T-helper 17 cell (primary cell): ENCODE measurements around the gene PUS3. TPM values are rescaled to one million over a fixed set of nuclear protein-coding genes. Genes with fewer than 3 reads are reported as not detected.

Source experiments
- ATAC-seq: fragments of 150-1000 bp; cut with Tn5 transposase; 2 replicates; pipeline ENCODE4 v1.10.0; 2021; ENCODE audit warnings: mild to moderate bottlenecking, moderate library complexity
- DNase-seq, 3 donors: peaks; one replicate each; pipeline versions ENCODE4 v3.0.0 to v3.0.0-alpha.2; 2020 to 2021
- H3K9me3 ChIP-seq: one replicate; pipeline ENCODE4 v1.7.0; 2013; ENCODE audit warnings: low read length, mild to moderate bottlenecking; ENCODE audit not compliant: control insufficient read depth, poor library complexity, severe bottlenecking
- H3K27ac Mint-ChIP-seq: one replicate; pipeline ENCODE4 v1.8.0; 2022; ENCODE audit warnings: mild to moderate bottlenecking, moderate library complexity, mixed read lengths
- H3K27me3 Mint-ChIP-seq: one replicate; pipeline ENCODE4 v1.8.0; 2022; ENCODE audit warnings: mixed read lengths
- H3K36me3 Mint-ChIP-seq: one replicate; pipeline ENCODE4 v1.8.0; 2022; ENCODE audit warnings: low read depth, mixed read lengths
- H3K4me1 Mint-ChIP-seq: one replicate; pipeline ENCODE4 v1.8.0; 2022; ENCODE audit warnings: mild to moderate bottlenecking, mixed read lengths
- H3K4me3 Mint-ChIP-seq: one replicate; pipeline ENCODE4 v1.8.0; 2022; ENCODE audit warnings: mild to moderate bottlenecking, moderate library complexity, mixed read lengths
- total RNA-seq, 4 donors: library from RNA in 2 of 4; stranded (reverse) in 2 of 4; gene quantifications; one replicate each; pipeline ENCODE4 v1.2.3 and lab custom pipeline; 2022 to 2026

The PUS3 gene, protein sequence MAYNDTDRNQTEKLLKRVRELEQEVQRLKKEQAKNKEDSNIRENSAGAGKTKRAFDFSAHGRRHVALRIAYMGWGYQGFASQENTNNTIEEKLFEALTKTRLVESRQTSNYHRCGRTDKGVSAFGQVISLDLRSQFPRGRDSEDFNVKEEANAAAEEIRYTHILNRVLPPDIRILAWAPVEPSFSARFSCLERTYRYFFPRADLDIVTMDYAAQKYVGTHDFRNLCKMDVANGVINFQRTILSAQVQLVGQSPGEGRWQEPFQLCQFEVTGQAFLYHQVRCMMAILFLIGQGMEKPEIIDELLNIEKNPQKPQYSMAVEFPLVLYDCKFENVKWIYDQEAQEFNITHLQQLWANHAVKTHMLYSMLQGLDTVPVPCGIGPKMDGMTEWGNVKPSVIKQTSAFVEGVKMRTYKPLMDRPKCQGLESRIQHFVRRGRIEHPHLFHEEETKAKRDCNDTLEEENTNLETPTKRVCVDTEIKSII
- total RNA-seq = 1 to 10 TPM; 3.5 to 4.1 TPM
- 8.1 to 24.9 reads per million in 2 donors for total RNA-seq (lab: John Stamatoyannopoulos, UW)

DNA sequence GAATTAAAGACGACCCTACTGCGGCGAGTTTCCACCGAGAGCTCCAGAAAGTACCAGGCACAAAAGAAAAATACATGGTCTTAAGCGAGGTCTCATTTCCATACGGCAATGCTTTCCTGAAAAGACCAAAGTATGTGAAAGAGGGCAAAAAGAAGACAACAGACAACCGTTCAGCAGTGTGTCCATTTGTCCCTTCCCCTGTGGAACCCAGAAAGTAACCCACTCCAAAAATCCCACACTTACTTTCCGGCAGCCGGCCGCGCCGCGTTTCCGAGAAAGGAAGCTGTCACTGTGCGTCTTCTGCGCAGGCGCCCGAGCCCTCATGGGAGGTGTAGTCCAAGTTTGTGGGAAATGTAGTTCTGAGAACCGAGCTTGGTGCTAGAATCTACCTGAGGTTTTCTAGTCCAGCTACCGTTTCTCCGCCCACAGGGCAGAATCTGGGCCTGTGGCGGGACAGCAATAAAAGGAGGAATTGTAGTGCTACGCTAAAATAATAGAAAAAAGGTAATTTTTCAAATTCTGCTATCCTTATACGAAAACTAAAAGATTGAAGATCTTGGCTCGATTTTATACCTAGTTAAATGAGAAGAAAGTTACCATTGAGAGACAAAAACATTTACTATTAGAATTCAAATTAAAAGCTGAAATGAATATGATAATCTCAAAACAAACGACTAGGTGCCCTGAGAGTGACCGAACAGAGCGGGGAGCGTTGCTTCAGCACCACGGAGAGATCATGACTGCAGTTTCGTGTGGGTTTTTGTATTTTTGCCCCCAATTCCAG is at the start of gene PUS3:
Gene PUS3, minus strand, starts transcription at position 280 of the 784 bp plus-strand sequence. CDS start 6,922 bp downstream, outside the sequence.
- peaks cover 24% of the 10 kb centered on the region for H3K4me1 Mint-ChIP-seq
- ATAC-seq (peak; percentile 93), DNase-seq (peak; percentile 74 to 78 (median 76))
- no peaks in the 10 kb centered on the region for H3K36me3 Mint-ChIP-seq
- H3K9me3 ChIP-seq = peaks cover 3% of the 10 kb centered on the region
- peak within 1 kb of the TSS; percentile 89 for H3K27ac Mint-ChIP-seq
- H3K27me3 Mint-ChIP-seq = peaks cover 34% of the 10 kb centered on the region
- H3K4me3 Mint-ChIP-seq = peak within 1 kb of the TSS; percentile 94

DNA sequence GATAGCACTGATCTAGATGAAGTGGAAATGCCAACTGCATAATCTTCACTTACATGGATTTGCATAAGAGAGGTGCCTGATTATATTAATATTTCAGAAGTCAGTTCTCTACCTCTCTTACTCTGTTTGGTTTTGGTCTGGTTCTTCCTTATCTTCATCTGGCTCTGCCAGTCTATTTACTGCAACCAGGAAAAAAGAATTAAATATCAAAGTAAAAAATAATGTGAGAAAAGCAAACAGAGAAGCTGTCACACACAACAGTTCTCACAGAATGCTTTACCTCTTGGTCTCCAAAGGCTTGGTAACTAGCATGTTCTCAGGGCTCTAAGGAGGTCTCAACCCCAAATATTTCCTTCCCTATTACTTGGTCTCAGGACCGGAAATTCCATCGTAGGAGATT is 49.6 kb upstream of the PUS3 start:
- no peak overlapping the region for H3K27ac Mint-ChIP-seq
- DNase-seq (no peak), ATAC-seq (no peak)
- no peaks in the 10 kb centered on the region for H3K9me3 ChIP-seq
- H3K36me3 Mint-ChIP-seq = peaks cover 3% of the 10 kb centered on the region
- H3K27me3 Mint-ChIP-seq = peaks cover 28% of the 10 kb centered on the region
- no peak overlapping the region for H3K4me3 Mint-ChIP-seq
- H3K4me1 Mint-ChIP-seq = peaks cover 6% of the 10 kb centered on the region

DNA sequence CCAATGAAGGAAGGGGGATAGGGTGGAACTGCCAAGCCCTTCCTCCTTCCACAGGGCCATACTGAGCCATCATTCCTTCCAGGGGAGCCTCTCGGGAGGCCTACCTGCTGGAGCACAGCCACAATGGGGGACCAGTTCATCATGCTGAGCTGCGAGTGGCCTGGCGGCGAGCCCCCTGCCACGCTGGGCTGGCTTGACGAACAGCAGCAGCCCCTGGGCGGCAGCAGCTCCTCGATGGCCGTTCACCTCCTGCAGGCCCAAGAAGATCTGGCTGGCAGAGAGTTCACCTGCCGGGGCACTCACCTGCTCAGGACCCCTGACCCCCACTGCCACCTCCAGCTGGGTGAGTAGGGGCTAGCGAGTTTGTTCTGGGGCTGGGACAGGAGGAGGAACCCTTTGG is 48.7 kb upstream of the PUS3 start:
- no peak for ATAC-seq
- Mint-ChIP-seq H3K27me3 (peaks cover 27% of the 10 kb centered on the region), H3K4me3 (no peak overlapping the region), H3K4me1 (peaks cover 4% of the 10 kb centered on the region), H3K36me3 (peaks cover 2% of the 10 kb centered on the region), H3K27ac (no peak overlapping the region)
- H3K9me3 ChIP-seq = no peaks in the 10 kb centered on the region
- no peak for DNase-seq

- no peak for ATAC-seq
- H3K27ac Mint-ChIP-seq = no peak overlapping the region
Measured at GRCh38 chr11:125950696-125951651, 48.0 kb upstream of the PUS3 start.

GRCh38 chr11:125950178-125950490 is 47.1 kb upstream of the PUS3 start:
- Mint-ChIP-seq H3K4me1 (peaks cover 3% of the 10 kb centered on the region), H3K27ac (no peak overlapping the region), H3K4me3 (no peak overlapping the region), H3K27me3 (peaks cover 27% of the 10 kb centered on the region), H3K36me3 (no peaks in the 10 kb centered on the region)
- no peaks in the 10 kb centered on the region for H3K9me3 ChIP-seq
- ATAC-seq (no peak), DNase-seq (no peak)

More at GRCh38 chr11:125950696-125951651, 48.0 kb upstream of the PUS3 start:
- no peak for DNase-seq
- Mint-ChIP-seq H3K4me1 (peaks cover 4% of the 10 kb centered on the region), H3K27me3 (peaks cover 27% of the 10 kb centered on the region), H3K36me3 (peaks cover 2% of the 10 kb centered on the region), H3K4me3 (no peak overlapping the region)
- H3K9me3 ChIP-seq = no peaks in the 10 kb centered on the region

DNA sequence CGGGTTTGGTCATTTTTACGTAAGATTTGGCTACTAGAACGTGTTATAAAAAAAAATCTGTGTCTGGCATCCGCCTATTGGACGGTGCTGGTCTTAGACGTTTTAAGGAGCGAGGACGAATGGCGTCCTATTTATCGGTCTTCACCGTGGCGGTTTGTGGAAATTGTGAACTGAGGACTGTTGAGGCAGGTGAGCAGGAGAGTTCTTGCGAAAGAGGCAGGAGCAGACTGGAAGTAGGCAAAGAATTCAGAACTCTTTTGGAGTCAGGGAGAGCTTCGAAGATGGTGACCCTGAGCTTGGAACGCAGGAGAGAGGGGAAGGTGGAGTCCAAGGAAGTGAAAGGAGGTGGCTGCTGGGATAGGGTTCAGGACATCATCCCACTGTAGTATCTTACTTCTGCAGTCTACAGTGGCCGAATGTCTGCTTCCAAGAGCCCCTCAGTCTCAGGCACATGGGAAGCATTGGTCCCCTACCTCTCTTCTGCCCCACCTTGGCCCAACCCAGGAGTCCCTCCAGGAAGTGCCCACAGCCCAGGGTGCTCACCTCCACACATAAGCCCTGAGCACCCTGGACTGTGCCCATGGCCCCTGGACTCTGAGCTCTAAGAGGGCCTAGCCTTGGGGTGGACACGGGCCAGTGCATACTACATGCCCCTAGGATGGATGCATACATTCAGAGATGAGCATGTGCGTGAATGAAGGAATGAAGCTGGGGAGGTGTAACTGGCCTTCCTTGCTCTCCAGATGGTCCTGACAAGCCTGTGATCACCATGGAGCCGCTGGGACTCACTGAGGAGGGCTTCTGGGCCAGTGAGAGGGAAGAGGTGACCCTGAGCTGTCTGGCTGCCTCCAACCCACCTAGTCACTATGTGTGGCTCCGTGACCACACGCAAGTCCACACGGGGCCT is 46.5 kb upstream of the PUS3 start:
- no peak for DNase-seq
- ATAC-seq = no peak
- Mint-ChIP-seq H3K27me3 (peaks cover 27% of the 10 kb centered on the region), H3K4me1 (peaks cover 3% of the 10 kb centered on the region), H3K4me3 (no peak overlapping the region), H3K27ac (no peak overlapping the region), H3K36me3 (no peaks in the 10 kb centered on the region)
- no peaks in the 10 kb centered on the region for H3K9me3 ChIP-seq

GRCh38 chr11:125948278-125949051 is 45.5 kb upstream of the PUS3 start:
- peaks cover 27% of the 10 kb centered on the region for H3K27me3 Mint-ChIP-seq
- H3K4me3 Mint-ChIP-seq = no peak overlapping the region
- no peak for DNase-seq
- H3K4me1 Mint-ChIP-seq = peaks cover 6% of the 10 kb centered on the region
- H3K9me3 ChIP-seq = no peaks in the 10 kb centered on the region
- H3K27ac Mint-ChIP-seq = no peak overlapping the region
- ATAC-seq = no peak
- H3K36me3 Mint-ChIP-seq = no peaks in the 10 kb centered on the region

DNA sequence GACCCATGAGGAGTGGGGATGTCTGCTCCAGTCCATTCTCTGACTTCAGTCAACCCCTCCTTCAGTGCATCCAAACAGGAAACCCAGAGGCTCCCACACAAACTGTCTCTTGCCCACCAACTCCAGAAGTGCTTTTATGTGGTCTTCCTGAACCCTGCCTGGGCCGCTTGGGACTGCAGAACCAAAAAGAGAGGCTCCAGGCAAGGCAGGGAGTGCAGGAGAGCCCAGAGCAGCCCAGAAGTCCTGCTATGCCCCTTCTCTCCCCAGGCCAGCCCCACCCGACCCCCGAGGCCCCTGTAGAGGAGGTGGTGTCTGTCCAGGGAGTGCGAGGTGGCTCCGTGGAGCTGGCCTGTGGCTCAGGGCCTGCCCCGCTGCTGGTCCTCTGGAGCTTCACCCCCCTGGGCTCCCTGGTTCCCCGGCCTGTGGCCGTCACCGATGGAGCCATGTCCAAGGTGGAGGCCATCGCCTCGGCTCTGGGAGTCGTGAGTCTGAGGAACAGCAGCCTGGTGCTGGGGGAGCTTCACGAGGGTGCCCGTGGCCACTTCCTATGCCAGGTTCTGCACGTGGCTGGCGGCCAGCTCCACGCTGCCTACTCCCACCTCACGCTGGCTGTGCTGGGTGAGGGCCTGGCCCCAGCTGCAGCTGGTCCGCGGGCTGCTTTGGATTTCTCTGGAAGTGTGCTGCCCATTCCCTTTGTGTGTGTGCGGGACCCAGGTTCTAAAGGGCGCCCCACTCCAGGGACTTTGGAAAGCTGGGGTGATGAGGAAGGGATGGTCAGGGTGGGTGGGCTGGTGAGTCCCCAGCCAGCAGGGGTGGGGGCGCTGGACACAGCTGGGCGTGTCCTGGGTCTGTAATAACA is 44.6 kb upstream of the PUS3 start:
- Mint-ChIP-seq H3K4me1 (peaks cover 6% of the 10 kb centered on the region), H3K36me3 (no peaks in the 10 kb centered on the region), H3K4me3 (no peak overlapping the region), H3K27ac (no peak overlapping the region), H3K27me3 (peaks cover 27% of the 10 kb centered on the region)
- ATAC-seq (no peak), DNase-seq (no peak)
- no peaks in the 10 kb centered on the region for H3K9me3 ChIP-seq

DNA sequence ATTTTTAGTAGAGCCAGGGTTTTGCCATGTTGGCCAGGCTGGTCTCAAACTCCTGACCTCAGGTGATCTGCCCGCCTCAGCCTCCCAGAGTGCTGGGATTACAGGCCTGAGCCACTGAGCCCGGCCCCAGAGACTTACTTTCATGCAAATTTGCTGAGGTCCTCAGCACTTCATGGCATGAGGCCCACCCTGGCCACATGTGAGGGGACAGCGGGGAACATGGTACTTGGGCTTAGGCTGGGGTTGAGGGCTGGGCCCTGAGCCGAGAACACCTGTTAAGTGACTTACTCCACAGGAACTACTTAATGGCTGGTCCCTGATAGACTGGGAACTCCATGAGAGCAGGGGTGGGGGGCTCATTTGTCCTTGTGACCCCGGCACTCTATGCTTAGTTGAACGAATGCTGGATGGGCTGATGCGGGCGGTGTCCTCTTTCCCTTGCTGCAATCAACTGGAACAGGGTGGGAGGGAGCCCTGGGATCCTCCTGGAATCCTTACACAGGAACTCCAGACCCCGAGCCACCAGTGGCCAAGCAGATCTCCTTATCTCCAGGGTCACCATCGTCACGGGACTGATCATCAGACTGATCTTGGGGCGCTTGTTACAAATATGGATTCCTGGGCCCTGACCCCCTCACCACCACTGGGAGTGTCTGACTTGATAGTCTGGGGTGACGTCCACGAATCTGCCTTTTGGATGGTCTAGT is 43.9 kb upstream of the PUS3 start:
- peaks cover 32% of the 10 kb centered on the region for H3K27me3 Mint-ChIP-seq
- H3K4me3 Mint-ChIP-seq = no peak overlapping the region
- DNase-seq = no peak
- H3K4me1 Mint-ChIP-seq = peaks cover 13% of the 10 kb centered on the region
- H3K36me3 Mint-ChIP-seq = no peaks in the 10 kb centered on the region
- H3K9me3 ChIP-seq = no peaks in the 10 kb centered on the region
- no peak for ATAC-seq
- H3K27ac Mint-ChIP-seq = no peak overlapping the region

DNA sequence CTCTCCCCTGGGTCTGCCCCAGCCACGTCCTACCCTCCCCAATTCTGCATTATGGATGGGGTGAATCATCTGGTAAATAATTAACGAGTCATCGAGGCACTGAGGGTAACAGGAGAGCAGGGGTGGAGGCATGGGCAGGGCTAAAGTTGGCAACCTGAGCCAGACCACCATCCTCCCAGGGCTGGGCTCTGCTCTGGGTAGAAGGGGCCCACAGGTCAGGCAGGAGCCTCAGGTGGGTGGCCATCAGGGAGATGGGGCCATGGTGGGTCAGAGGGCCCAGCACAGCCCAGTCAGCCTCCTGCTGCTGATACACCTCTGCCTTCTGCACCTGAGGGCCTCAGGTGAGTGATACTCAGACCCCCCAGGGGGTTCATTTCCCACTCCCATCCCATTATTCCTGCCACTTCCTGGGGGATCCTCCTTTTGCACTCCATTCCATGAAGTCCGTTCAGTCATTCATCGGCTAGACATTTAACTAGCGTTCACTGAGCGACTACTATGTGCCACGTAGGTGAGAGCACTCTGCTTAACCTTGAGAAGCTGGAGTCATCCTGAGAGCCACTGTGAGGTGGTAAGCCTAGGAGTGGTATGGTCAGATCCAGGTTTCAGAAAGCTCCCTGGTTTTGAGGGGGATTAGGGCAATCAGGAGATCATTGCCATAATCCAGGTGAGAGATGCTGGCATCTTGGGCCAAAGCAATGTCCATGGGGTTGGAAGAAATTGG is 43.0 kb upstream of the PUS3 start, which contains the start of gene VSIG10L2:
Gene VSIG10L2, plus strand, starts transcription at position 248 of the 724 bp plus-strand sequence. Its CDS starts 12 bp downstream, at position 260.
- H3K4me1 Mint-ChIP-seq = peaks cover 12% of the 10 kb centered on the region
- no peaks in the 10 kb centered on the region for H3K9me3 ChIP-seq
- H3K27ac Mint-ChIP-seq = no peak within 1 kb of the TSS
- ATAC-seq (no peak), DNase-seq (no peak)
- H3K4me3 Mint-ChIP-seq = no peak within 1 kb of the TSS
- peaks cover 29% of the 10 kb centered on the region for H3K27me3 Mint-ChIP-seq
- H3K36me3 Mint-ChIP-seq = no peaks in the 10 kb centered on the region
